NCI-H82 (cell line): ENCODE results near the gene MPPE1.
"Not testable (repeated sequence)": the region's sequence is repeated elsewhere in the genome, so short reads cannot be mapped to it uniquely, and the experiment has no call there.

ENCODE experiments used
- DNase-seq: peaks from one replicate; lab custom pipeline; 2025; lab: John Stamatoyannopoulos, UW

The MPPE1 gene, protein sequence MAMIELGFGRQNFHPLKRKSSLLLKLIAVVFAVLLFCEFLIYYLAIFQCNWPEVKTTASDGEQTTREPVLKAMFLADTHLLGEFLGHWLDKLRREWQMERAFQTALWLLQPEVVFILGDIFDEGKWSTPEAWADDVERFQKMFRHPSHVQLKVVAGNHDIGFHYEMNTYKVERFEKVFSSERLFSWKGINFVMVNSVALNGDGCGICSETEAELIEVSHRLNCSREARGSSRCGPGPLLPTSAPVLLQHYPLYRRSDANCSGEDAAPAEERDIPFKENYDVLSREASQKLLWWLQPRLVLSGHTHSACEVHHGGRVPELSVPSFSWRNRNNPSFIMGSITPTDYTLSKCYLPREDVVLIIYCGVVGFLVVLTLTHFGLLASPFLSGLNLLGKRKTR

DNA sequence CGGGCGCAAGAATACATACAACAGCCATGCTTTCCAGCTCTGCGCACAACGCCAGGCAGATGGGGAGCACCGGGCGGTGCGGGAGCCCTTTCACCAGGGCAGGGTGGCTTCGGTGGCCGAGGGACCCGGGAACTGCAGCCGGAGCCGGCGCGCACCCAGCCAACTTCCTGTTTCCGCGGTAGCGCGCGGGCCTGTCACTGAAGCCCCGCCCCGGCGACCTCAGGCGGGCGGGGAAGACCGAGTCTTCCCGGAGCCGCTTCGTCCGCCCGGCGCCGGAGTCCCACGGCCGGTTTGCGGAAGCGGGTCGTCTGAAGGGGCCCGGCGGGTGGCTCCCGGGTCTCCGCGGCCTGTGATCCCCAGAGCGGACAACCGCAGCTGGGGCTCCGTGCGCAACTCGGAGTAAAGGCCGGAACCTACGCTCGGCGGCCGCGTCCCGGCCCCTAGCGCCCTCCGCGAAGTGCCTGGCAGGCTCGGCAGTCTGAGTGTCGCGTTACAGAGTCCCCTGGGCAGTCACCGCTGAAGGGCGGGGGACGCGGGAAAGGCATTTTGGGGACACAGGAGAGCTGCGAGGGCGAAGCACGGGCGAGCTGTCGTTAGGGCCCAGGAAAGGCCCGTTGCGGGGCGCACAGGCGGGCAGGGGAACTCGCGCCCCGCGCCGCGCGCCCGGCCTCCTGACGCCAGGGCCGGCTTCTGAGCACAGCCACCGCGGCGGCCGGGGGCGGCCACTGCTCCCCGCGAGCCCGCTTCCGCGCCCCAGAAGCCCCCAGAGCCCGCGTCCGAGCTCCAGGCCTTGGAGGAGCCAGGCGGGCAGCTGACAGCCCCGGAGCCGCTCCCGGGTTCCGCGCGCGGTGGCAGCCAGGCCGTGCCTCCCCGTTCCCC is at the start of gene MPPE1:
Gene MPPE1 (minus strand): TSS at position 136 of the 879 bp plus-strand sequence. CDS start 11,053 bp downstream, outside the sequence.
- DNase-seq, result peak; percentile 90

- DNase-seq, result no peak
Observed at GRCh38 chr18:11957636-11958035, 49.5 kb upstream of the MPPE1 start.

DNA sequence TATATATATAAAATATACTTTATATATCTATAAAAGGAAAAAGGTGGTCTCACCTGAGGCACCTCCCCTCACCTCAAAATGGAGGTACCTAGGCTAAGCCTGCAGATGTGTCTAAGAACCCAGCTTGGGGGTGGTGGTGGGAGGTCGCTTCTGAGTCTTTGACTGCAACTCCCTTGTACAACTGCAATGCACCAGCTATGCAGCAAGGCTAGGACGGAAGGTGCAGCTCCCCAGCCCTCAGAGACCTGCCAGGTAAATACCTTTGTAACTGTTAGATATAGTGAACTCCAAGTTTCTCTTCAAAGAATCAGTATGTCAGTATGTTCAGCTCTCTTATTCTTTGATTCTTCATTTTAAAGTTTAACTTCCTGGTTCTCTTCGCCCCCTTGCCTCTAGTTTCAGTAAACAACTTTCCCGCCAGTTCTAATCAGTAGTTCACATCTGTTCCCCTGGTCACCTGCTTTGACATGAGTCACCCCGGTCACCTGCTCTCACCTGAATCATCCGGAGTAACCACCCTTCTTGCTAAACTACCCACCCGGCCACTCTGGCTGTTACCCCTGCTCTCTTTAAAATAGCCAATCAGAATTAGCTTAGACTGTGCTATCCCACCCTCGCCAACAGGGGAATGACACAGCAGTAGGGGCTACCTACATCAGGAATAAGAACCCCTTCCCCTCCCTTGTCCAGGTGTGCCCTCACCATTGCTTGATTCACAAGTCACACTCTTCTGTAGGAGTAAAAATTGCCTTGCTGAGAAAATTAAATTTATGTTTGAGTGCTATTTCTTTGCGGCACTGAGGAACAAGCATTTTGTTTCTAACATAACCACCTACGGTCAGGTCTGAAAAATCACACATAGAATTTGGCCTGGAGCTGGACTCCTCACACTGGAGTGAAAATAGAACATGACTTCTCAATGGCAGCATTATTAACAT is 48.5 kb upstream of the MPPE1 start:
- DNase-seq, result no peak

DNA sequence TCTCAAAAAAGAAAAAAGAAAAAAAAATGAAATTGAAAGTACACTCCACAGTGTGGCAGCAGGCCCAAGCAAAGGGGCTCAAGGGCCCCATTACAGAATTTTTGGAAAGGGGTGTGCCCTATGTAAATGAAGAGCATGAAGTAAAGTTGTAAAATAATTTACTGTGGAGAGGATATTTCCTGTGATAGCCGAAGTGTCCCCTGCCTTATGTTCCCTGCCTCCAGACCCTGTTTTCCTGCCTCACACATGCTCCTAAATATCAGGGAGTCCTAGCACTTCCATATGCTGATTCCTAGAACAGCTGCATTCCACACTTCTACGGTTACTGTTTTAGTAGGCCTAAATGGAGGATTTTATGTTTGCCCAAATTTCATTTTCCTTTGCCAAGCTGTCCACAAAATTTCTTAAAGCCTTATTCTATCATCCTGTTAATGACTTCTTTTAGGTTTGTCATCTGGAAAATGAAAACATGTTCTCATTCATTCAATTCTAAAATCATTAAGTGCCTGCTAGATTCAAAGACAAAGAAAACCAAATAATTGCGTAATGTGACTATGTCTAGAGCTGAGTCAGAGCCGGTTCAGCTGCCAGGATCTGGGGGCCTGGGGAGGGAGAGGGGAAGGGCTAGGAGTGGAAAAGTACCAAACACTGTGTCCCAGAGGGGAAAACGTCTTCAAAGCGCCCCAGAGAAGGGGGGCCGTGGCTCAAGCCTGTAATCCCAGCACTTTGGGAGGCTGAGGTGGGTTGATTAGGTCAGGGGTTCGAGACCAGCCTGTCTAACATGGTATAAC is 47.3 kb upstream of the MPPE1 start:
- no peak for DNase-seq

GRCh38 chr18:11953113-11953512 is 45.0 kb upstream of the MPPE1 start:
- DNase-seq, result no peak

GRCh38 chr18:11951390-11951851 is 43.3 kb upstream of the MPPE1 start:
- peak; percentile 31 for DNase-seq

GRCh38 chr18:11950824-11951223 is 42.7 kb upstream of the MPPE1 start:
- DNase-seq, result no peak

- DNase-seq, result no peak
Observed at GRCh38 chr18:11948852-11949523, 40.9 kb upstream of the MPPE1 start.

- no peak for DNase-seq
Observed at GRCh38 chr18:11947214-11948191, 39.4 kb upstream of the MPPE1 start.

DNA sequence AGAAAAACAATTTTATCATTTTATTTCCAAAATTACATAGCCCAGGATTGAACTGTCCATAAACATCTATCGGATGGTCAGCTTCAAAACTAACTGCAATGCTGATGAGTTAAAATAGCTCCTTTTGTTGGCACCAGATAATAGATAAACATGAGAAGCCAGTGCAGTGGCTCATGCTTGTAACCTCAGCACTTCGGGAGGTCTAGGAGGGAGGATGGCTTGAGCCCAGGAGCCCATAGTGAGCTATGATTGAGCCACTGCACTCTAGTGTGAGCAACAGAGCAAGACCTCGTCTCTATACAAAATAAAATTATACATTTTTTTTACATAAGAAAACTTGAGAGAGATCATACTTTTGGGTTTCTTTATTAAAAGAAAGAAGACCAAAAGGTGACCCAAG is 38.6 kb upstream of the MPPE1 start:
- DNase-seq, result no peak

GRCh38 chr18:11945834-11946659 is 37.9 kb upstream of the MPPE1 start:
- DNase-seq, result not testable (repeated sequence)

DNA sequence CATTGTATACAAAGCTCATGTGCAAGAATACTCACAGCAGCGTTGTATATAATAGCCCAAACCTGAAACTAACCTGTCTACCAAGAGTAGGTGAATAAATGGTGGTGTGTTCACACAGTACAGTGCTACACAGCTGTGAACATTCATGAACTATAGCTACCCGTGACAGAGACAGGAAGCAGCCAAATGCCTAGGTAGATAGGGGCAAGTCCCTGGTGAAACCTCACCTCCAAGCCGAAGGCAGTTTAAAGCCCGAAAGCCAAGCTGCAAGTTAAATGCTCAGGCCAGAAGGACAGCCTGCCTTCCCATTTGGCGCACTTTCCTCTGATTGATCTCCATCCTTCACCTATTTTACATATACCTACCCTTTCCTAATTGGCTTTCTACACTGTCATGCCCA is 36.7 kb upstream of the MPPE1 start:
- no peak for DNase-seq

GRCh38 chr18:11944252-11944651 is 36.1 kb upstream of the MPPE1 start:
- DNase-seq, result no peak

DNA sequence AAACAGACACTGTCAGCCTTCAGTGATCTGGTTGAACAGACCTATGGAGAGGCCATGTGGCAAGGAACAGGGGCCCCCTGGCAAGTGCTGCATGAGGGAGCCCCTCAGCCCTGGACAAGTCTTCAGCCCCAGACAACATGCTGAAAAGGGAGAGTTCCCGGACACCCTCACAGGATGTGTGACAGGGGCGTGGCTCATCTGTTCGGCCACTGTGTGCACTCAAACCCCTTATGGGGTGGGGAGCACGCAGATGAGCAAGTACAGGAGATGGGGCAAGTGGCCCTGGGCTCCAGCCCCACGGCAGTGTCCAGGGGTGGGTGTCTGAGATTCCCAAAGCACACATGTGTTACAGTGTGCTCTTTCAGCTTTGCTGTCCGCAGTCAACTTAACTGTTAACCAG is 35.4 kb upstream of the MPPE1 start:
- DNase-seq, result no peak

DNA sequence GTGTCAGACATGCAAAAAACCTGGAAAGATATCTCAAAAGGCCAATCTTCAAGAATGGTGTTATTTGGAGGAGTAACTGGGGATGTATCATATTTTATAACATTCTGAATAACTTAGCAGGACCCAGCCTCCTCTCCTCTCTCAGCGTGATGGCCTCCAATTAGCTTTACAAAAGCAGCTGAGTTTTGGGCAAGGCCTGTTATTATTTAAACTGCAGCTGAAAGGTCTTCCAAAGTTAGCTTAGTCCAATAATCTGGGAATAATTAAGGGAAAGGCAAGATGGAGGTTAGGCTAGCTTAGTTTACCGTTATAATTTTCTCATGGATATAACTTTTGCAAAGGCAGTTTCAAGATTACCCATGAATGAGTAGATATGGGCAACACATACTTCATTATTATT is 32.8 kb upstream of the MPPE1 start:
- no peak for DNase-seq

- DNase-seq, result peak; percentile 81
Observed at GRCh38 chr18:11937874-11938478, 29.9 kb upstream of the MPPE1 start.

GRCh38 chr18:11932393-11932792 is 24.3 kb upstream of the MPPE1 start:
- no peak for DNase-seq

GRCh38 chr18:11927497-11927896 is 19.4 kb upstream of the MPPE1 start:
- DNase-seq, result no peak
